GM19372 (cell line): ENCODE data around the gene MAP2K5.

Source experiments
- ATAC-seq: cut with Tn5 transposase; IDR thresholded peaks from one replicate; pipeline ENCODE4 v1.9.1; 2021; ENCODE audit warnings: mild to moderate bottlenecking, low read depth, moderate library complexity; ENCODE audit not compliant: unreplicated experiment

The MAP2K5 gene

DNA sequence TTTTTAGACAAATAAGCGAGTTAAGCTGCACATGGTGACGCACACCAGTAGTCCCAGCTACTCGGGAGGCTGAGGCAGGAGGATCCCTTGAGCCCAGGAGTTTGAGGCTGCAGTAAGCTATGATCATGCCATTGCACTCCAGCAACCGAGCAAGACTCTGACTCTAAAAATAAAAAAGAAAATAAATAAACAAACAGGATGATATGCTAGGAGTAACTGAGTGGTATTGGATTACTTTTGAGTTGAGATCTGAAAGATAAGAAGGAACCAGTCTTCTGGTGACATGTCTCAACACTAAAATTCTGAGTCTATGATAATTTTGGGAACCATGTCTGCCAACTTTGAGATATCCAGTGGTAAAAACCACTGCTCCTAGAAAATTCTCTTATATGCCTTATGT is 173.7 kb downstream of the MAP2K5 start:
- ATAC-seq, result no peak

DNA sequence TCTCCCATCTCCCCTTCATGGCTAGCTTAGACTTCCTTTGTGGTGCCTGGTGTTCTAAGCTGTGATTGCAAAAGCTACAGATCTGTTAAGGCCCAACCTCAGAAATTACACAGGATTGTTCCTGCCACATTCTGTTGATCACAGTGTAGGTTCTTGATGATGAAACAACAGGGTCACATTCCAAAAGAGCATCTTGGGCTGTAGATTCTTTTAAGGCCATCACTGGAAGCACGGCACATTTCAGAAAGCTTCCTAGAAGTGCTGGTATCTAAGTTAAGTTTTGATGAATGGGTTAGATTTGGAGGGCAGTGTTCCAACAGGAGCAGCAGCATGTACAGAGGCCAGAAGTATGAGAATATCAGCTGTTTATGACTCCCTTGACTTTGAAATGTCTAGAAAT is 175.3 kb downstream of the MAP2K5 start:
- no peak for ATAC-seq

DNA sequence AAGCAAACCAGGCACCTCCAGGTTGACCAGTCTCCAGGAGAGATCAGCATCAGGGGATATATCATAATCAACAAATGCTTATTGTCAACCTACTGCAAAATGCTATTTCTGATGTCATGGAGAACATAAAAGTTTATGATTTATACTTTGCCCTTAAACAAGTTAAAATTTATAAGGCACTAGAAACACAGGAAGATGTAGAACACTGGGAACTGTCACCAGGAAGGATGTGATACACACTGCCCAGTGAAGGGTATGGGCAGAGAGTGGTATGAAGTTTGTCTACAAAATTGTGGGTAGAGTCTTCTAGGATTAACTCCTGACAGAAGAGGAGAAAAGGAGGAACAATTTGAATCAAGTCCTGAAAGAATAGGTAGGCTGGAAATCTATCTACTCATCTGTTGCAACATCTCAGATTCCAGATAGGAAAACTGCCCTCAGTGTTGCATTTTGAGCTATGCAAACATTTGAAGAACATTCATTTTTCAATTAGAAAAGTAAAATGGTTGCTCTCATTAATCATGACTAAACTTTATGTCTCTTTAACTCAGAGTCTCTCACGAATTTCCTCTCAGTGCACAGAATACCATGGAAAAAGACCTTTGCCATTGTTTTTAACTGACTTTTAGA is 176.9 kb downstream of the MAP2K5 start:
- ATAC-seq, result no peak

DNA sequence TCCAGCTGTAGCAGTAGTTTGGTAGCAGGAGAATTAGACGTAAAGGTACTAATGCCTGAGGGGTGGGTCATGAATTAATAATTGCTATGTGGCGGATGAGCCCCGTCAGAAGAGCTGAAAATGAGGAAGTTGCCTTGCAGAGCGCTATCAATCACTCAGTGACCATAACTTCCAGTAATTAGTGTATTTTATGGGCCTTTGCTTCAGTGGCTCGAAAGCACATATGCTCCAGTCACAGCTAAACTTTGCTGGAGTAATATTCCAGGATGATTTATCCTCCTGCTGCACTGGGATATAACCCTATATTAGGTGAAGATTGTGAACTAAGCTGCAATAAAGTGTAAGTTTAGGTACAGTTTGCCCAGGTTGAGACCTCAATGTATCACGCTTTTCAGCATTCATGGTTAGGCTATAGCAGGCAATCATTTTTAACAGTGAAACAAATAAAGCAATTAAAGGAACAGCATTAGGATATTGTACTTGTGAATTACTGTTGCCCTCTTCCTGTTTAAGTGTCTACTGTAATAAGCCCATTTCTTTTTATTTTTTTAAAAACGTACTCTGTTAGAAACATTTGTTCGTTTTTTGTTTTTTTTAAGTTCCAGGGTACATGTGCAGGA is 178.2 kb downstream of the MAP2K5 start:
- ATAC-seq, result no peak

DNA sequence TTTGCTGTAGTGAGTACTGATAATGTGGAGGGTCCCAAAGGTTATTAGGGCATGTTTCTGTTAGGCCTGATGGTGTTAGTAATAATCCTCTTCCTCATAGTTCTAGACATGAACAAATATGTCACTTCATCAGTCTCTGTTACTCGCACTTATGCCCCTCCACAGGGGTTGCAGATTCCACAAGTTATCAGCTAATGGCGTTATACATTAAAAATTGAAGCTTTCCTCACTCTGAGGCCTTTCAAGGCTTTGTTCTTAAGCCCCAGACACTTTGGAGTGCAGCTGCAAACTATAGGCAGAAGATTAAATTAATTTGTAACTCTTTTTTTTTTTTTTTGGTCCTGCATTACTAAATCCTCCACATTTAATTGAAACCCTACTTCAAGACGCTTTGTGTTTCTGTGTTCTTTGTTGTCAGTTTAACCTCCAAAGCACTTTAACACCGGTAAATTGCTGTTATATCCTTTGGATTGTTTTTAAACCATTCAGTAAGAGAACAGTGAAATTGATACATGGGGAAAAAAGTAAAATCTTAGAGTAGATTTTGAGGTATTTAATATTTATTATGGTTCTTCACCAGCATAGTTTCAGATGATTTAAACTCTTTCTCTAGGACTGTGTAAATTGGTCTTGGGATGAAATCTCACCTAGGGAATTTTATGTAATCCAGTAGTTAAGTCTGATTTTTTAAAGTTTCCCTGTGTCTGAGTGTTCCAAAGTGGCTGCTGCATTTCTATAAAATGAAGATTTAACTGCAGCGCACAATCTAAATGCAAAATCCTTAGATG is 179.7 kb downstream of the MAP2K5 start:
- ATAC-seq, result no peak

DNA sequence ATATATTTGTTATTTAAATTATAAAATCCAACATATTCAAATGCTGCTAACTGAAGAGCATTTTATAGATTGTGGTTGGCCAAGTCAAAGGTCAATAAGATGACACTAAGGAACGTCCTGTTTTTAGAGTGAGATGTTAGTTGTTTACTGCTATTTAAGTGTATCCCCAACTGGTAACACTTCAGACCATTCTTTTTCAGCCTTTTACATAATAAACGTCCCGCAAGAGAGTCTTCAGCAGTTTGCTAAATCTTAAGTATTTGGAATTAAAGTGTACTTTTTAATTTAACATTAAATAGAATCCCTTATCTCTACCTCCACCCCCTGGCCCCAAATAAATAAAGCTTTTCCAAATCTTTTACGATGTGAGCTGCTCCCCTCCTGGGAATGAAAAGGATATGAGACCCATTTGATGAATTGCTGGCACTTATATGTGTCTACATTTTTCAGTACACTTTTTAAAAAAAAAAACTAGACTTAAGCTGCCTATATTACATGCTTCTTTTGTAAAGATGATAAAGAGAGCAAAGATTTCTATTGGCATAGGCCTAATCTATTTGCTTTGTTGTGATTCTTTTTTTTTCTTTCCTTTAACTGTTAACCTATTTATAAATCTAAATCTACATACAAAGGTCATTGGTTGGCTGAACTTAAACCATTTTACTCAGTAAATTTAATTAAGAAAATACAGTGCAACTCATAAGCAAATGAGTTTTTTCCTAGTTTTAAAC is 181.0 kb downstream of the MAP2K5 start:
- ATAC-seq, result no peak

DNA sequence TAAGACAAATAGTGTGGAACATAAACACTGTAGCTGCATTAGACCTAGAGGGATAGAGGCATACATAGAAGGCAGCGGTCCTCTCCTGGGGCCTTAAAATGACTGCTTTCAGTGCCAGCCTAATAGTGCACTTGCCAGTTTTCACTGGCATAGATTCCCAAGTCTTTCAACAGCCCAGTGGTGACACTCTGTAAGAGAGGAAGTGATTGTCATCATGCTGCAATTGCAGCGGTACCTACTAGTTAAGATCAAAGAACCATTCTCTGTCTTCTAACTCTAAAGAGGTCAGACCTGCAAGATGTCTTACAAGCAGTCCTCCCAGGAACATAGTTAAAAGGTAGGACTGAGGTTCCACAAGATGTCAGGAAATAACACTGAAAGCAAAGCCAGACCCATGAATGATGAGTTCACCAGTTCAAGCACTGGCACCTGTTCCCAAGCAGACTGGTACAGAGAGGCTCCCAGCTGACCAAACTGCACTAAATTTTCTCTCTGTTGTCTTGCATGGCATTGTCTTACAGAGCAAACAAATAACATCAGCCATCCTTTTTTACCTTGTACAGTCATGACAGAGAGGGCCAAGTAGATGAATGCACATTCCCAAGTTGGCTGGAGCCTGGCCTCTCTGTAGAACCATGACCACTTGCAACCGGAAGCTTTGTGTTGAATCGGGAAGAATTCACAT is 182.3 kb downstream of the MAP2K5 start:
- no peak for ATAC-seq

DNA sequence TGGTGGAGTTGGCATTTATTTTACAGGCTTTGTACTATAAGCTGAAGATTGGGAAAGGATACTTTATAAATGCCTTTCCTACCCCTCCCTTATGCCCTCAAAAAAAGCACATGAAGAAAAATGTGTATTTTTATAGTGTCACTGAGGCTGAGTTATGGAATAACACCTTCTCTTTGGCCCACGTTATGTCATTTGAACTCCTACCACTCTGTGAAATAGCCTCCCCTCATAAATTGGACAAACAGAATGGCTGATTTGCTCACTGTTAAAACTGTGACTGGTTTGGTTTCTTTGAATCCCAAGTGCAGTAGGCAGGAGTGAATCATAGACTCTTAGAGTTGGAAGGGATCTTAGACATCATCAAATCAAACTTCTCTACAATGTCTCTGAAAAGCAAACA is 187.6 kb downstream of the MAP2K5 start:
- no peak for ATAC-seq

DNA sequence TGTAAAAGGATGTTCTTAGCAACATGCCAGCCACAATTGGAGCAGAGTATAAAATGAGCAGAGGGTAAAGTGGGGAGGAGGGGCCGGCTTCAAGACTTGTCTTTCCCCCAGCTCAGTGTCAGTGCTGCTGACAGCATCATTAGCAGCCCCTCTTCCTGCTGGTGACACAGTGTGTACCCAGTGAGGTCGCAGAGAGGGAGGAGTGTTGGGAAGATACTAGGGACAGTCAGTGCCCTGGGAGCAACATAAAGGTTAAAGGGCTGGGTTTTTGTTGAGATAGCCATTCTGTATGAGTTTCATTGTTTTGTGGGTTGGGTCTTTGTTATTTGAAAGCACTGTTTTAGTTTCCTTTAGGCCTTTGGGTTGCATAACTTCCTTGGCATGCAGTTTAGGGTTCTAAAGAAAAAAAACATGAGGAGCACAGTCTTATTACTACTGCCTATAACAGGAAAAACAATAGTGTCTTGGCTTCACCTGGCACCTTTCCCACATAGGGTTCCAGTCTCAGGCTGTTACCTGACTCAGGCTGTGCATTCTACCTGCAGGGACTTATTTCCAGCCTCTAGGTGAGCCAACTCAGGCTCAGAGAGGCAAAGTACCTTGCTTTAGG is 188.7 kb downstream of the MAP2K5 start:
- ATAC-seq, result no peak

DNA sequence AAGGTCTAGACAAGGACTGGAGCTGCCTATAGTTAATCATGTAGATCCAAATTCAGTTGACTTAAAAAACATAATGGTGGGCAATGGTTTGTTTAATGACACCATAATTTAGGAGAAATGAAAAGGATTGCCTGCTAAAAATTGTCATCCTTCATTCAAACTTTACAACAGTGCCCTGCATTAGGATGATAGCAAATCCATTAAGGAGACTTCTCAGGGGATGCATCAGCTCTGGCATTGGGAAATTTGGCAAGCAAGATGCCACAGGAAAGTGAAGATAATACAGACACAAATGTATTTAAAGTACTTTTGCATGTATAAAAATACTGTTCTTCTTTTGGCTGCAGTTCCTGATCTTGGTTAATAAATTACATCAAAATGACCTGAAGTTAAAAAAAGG is 189.7 kb downstream of the MAP2K5 start:
- ATAC-seq, result no peak

DNA sequence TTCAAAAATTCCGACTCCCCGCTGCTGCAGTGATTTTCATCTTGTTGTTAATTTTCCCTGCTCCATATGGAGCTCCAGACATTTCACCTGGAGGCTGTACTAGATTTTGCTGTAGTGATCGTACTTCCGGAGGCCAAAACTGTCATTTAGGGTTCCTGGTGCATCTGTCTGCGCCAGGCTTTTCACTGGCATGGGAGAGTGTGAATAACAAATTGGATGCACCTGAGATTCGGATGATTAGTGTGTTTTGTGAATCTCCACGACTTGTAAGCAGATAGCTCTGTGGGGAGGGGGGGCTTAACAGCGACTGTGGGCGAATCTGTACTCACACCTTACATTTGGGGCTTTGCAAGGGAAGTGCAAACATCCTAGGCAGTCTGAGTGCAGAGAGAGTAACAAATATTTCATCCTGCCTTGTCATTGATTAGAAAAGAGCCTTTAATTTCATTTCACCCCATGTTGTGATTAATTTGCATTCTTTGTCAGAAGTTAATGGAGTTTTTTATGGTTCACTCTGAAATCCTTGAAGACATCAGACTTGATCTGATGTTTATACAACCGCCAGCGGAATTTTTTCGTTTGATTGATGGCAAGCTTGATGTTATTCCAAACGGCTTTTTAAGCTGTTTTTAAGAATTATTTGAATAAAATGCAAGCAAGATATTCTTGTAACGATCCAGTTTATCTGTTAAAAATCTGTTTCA is 190.3 kb downstream of the MAP2K5 start:
- ATAC-seq, result no peak

DNA sequence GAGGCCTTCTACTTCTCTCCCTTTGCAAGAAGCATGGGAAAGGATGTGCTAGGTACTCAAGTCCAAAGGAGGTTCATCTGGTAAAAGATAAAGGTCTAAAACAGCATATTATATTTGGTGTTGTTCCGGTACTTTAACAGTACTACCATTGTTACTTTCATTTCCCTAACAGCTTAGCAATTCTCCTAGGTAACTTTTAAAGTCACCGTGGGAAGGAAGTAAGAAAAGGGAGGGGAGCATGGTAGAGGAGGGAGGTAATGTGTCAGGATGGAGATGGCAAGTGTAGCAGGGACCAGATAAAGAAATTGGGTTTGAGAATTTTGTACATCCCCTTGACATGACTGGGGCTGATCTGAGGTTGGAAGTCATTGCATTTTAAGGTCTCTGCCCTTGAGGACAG is 193.4 kb downstream of the MAP2K5 start:
- ATAC-seq, result no peak

DNA sequence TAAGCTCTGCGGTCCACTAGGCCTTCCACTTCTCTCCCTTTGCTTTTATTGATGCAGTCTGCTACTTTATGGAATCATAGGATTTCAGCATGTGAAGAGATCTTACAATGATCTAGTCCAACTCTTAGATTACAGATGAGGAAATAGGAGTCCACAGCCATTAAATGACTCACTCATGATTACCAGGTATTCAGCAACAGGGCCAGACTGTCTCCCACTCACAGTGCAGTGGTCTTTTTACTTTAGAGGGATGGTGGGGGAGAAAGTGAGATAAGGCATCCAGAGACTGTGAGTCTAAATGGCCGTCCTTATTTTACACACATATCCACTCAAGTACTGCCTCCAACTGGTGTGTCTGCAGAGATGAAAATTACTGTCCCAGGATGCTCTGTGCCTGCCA is 194.3 kb downstream of the MAP2K5 start:
- no peak for ATAC-seq

DNA sequence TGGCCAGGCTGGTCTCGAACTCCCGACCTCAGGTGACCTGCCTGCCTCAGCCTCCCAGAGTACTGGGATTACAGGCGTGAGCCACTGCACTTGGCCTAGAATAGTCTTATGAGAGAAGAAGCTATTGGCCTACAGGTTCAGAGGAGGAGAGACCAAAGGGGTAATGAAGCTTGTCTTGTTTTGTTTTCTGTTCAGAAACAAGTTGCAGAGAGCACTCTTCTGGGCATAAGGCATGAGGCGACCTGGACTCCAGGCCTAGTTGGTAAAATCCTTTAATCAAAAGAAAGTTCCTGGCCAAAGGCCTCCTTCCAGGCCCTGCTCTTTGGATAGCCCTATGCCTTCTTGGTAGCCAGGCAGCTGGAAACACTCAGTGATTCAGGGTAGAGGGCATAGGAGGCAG is 195.6 kb downstream of the MAP2K5 start:
- no peak for ATAC-seq

DNA sequence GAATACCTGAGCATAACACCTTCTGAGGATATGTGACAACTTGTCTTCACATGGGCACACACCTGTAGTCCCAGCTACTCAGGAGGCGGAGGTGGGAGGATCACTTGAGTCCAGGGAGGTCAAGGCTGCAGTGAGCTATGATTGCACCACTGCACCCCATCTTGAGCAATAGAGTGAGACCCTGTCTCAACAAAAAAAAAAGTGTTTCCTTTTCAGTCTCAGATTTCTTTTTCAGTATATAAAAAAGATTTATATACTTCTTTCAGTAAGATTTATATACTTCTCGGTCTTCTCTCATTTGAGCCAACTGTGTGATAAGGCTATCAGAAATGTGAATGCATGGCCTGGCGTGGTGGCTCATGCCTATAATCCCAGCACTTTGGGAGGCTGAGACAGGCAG is 197.9 kb downstream of the MAP2K5 start:
- ATAC-seq, result no peak

DNA sequence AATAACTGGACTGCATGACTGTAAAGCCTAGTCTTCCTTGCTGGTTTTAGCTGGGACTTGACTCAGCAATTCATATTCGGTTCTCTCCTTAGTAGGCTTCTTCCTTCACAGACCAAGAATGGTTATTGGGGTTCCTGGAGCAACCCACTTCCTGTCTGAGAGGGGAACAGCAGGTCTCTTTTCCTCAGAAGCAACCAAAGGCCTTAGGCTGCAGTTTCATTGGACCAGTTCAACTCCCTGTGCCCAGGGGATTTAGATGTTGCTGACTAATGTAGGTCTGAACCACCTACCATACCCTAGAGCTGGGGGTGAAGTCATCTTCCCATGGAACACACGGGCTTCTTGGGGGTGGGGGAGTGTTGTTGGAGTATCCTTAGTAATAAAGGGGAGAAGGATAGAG is 198.8 kb downstream of the MAP2K5 start:
- no peak for ATAC-seq

DNA sequence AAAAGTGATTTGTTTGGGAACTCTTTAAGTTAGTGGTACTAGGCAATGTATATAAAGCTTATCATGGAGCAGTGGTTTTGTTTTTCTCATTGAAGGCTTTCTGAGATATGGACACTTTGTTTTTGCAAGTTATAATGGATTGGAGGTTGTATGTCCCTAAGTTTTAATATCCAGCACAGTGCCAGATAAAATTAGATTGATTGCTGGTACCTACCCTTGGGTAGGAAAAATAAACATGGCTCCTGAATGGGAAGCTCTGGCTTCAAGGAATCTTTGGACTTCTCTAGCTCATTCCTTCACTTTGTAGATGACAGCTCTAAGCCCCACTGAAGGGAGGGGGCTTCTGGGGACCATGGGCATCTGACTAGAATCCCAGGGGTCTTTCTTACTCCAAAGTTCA is 201.1 kb downstream of the MAP2K5 start:
- ATAC-seq, result no peak

DNA sequence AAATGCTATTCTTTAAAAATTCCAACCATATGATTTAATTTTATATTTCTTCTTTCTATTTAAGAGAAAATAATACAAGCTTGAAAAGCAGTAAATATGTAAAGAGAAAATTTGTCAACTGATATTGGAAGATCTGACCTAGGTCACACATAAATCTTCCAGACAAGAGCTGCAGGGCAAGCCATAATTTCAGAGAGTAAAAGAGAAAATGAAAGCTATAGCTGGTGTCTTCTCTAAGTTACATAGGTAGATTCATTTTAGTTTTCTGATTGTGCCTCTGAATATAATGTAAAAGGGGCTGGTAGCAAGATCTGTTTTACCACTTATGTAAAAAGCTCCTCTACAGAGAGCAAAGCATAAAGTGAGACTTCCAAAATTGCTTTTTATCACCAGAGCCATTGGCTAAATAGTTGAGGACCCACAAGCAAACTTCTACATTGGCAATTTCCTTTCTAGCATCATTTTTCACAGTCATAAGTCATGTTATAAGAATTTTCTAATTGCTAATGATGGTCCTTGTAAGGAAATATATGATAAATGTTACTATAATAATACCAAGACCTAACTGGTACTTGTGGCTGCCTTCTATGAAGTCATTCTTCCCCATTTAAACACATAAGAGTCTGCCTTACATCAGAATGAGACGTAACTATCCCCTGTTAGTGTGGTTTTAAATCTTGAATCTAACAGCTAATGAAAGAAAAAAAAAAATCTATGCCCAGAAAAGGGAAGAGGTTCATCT is 202.0 kb downstream of the MAP2K5 start:
- no peak for ATAC-seq
